ENCODE measurements around the gene NSFL1C. TPM values are rescaled to one million over a fixed set of nuclear protein-coding genes. Genes with fewer than 3 reads are reported as not detected.

Gene NSFL1C
- total and polyA plus RNA-seq, 9 of the 15 experiments (the other 6 are each of a cell fraction or from before 2014, with no cell fraction given), result 20.8 to 119 (median 47.0) TPM

- no peak for TF ChIP-seq ZNF518B (CRISPR knock-in tag; IDR thresholded peaks at IDR 0.05)
- no peak for TF ChIP-seq ZBTB17 (CRISPR knock-in tag; IDR thresholded peaks at IDR 0.05)
- TF ChIP-seq NONO (IDR thresholded peaks at IDR 0.05; ENCODE audit: low read depth in 2 of 2, low read length in 1 of 2), result no peak
- no peak for TF ChIP-seq HDAC3 (IDR thresholded peaks at IDR 0.05; ENCODE audit: borderline replicate concordance, partially characterized antibody)
- TF ChIP-seq PTTG1 (tag; IDR thresholded peaks at IDR 0.05; ENCODE audit: low read depth), result no peak
- no peak for TF ChIP-seq MTA1 (IDR thresholded peaks at IDR 0.05; ENCODE audit: borderline replicate concordance)
- no peak for TF ChIP-seq TRIM24 (IDR thresholded peaks at IDR 0.05)
- no peak for TF ChIP-seq ZBTB7A (IDR thresholded peaks at IDR 0.05; ENCODE audit: borderline replicate concordance, control insufficient read depth, low read depth, low read length)
- no peak for TF ChIP-seq ZNF395 (CRISPR knock-in tag; IDR thresholded peaks at IDR 0.05)
- TF ChIP-seq TFAP4 (CRISPR knock-in tag; IDR thresholded peaks at IDR 0.05; ENCODE audit: borderline replicate concordance), result no peak; the same call in 1 of the 2 replicates
- no peak for TF ChIP-seq CCAR2 (IDR thresholded peaks at IDR 0.05; ENCODE audit: low read depth, low read length)
- no peak for TF ChIP-seq DACH1 (IDR thresholded peaks at IDR 0.05; ENCODE audit: partially characterized antibody)
- TF ChIP-seq CGGBP1 (CRISPR knock-in tag; IDR thresholded peaks at IDR 0.05), result no peak
- TF ChIP-seq POLR2B (IDR thresholded peaks at IDR 0.05; ENCODE audit: low read depth, partially characterized antibody), result no peak
- no peak for TF ChIP-seq PML (IDR thresholded peaks at IDR 0.05; ENCODE audit: low read length)
- no peak for TF ChIP-seq NFYB (IDR thresholded peaks at IDR 0.05; ENCODE audit: extremely low read depth, insufficient read length)
- peak; percentile 75 for TF ChIP-seq ZNF143 (CRISPR knock-in tag; IDR thresholded peaks at IDR 0.05)
- peak; percentile 81 for TF ChIP-seq USF1 (CRISPR knock-in tag; IDR thresholded peaks at IDR 0.05)
- TF ChIP-seq TCF3 (CRISPR knock-in tag; IDR thresholded peaks at IDR 0.05), result no peak
- TF ChIP-seq CC2D1A (IDR thresholded peaks at IDR 0.05), result no peak
These were observed 8.4 kb upstream of the NSFL1C start (continued) for GRCh38 chr20:1474817-1475603.
